ENCODE measurements around the gene GZMB. TPM values are rescaled to one million over a fixed set of nuclear protein-coding genes. Genes with fewer than 3 reads are reported as not detected.

The GZMB gene
- total RNA-seq, 4 donors from 2014 or later: 0.45 to 0.94 TPM; not detected in 2

Other genes with a start within 250 kb of the GZMB start
- gene NYNRIN, start 235.2 kb downstream of the GZMB start, total RNA-seq: 10 to 100 TPM; 11.7 to 19.9 (median 12.3) TPM
- gene CBLN3, start 204.5 kb downstream of the GZMB start, total RNA-seq: 1 to 10 TPM; 1.7 to 3.4 (median 2.3) TPM
- 10 to 100 TPM; 46.9 to 75.0 (median 48.3) TPM for gene KHNYN, start 204.2 kb downstream of the GZMB start, total RNA-seq
- gene SDR39U1, start 191.4 kb downstream of the GZMB start, total RNA-seq: 10 to 100 TPM; 35.1 to 75.6 (median 49.2) TPM
- not detected for gene CMA1, start 125.9 kb downstream of the GZMB start, total RNA-seq
- under 1 TPM in 1 of 4 donors, not detected in 3; 0.67 TPM for gene CTSG, start 57.9 kb downstream of the GZMB start, total RNA-seq
- gene GZMH, start 24.5 kb downstream of the GZMB start, total RNA-seq: 1 to 10 TPM in 1 of 4 donors, under 1 TPM in 1, not detected in 2; 0.81 to 1.2 TPM

All from thyroid gland (tissue), 4 donors.